DOHH2 (cell line): ENCODE data around the gene CDKL4.
"Not testable (repeated sequence)": the region's sequence is repeated elsewhere in the genome, so short reads cannot be mapped to it uniquely, and the experiment has no call there.

ENCODE experiments used
- H3F3A ChIP-seq: fragments of 200-600 bp; sonication (generic), shearing (Covaris generic); 2 replicates; pipeline ENCODE4 v1.6.0; 2016; ENCODE audit warnings: antibody characterized with exemption, mild to moderate bottlenecking; ENCODE audit not compliant: control insufficient read depth, insufficient read depth
- H3K27ac ChIP-seq: fragments of 200-600 bp; sonication (generic); 2 replicates; pipeline ENCODE4 v1.5.1; 2014; ENCODE audit warnings: low read depth, mild to moderate bottlenecking, low read length, moderate library complexity
- H3K27me3 ChIP-seq: fragments of 200-600 bp; sonication (generic); 2 replicates; pipeline ENCODE4 v1.6.1; 2014; ENCODE audit warnings: mild to moderate bottlenecking, low read length, mixed read lengths; ENCODE audit not compliant: control insufficient read depth
- H3K36me3 ChIP-seq: fragments of 200-600 bp; sonication (generic); 2 replicates; pipeline ENCODE4 v1.6.1; 2014; ENCODE audit warnings: mild to moderate bottlenecking, low read length, moderate library complexity, mixed read lengths; ENCODE audit not compliant: control insufficient read depth
- H3K4me1 ChIP-seq: fragments of 200-600 bp; sonication (generic); 2 replicates; pipeline ENCODE4 v1.6.1; 2014; ENCODE audit warnings: mild to moderate bottlenecking, low read length, mixed read lengths; ENCODE audit not compliant: control insufficient read depth
- H3K4me2 ChIP-seq: fragments of 200-600 bp; sonication (generic); 2 replicates; pipeline ENCODE4 v1.6.0; 2014; ENCODE audit warnings: mild to moderate bottlenecking, low read length, moderate library complexity
- H3K4me3 ChIP-seq: fragments of 200-600 bp; sonication (generic); 2 replicates; pipeline ENCODE4 v1.5.1; 2014; ENCODE audit warnings: mild to moderate bottlenecking, low read length, mixed read lengths
- H3K79me2 ChIP-seq: fragments of 200-600 bp; sonication (generic); 2 replicates; pipeline ENCODE4 v1.6.1; 2014; ENCODE audit warnings: mild to moderate bottlenecking, low read length, mixed read lengths; ENCODE audit not compliant: control insufficient read depth
- H3K9me2 ChIP-seq: fragments of 200-600 bp; sonication (generic); replicated peaks from 2 replicates; pipeline ENCODE4 v1.6.1; 2014; ENCODE audit warnings: mild to moderate bottlenecking, low read length, mixed read lengths; ENCODE audit not compliant: control insufficient read depth
- H3K9me3 ChIP-seq: fragments of 200-600 bp; sonication (generic); 2 replicates; pipeline ENCODE4 v1.6.1; 2014; ENCODE audit warnings: antibody characterized with exemption, low read length, mixed read lengths; ENCODE audit not compliant: control insufficient read depth, insufficient read depth
- H4K20me1 ChIP-seq: fragments of 200-600 bp; sonication (generic); 2 replicates; pipeline ENCODE4 v1.6.0; 2014; ENCODE audit warnings: low read depth, mild to moderate bottlenecking, antibody characterized with exemption, low read length, moderate library complexity; ENCODE audit not compliant: control insufficient read depth, insufficient read depth
- EZH2phosphoT487 ChIP-seq: fragments of 200-600 bp; sonication (generic); IDR thresholded peaks from 2 replicates; pipeline ENCODE4 v1.6.1; 2017; ENCODE audit warnings: borderline replicate concordance, mild to moderate bottlenecking, antibody characterized with exemption, low read length, moderate library complexity, mixed read lengths
- TF ChIP-seq, protein P1 (sequence below): fragments of 200-600 bp; sonication (generic); IDR thresholded peaks from one replicate; pipeline ENCODE4 v1.5.1; 2014; ENCODE audit warnings: antibody characterized with exemption, mild to moderate bottlenecking, low read depth, low read length; ENCODE audit not compliant: poor library complexity, severe bottlenecking

CDKL4 gene

DNA sequence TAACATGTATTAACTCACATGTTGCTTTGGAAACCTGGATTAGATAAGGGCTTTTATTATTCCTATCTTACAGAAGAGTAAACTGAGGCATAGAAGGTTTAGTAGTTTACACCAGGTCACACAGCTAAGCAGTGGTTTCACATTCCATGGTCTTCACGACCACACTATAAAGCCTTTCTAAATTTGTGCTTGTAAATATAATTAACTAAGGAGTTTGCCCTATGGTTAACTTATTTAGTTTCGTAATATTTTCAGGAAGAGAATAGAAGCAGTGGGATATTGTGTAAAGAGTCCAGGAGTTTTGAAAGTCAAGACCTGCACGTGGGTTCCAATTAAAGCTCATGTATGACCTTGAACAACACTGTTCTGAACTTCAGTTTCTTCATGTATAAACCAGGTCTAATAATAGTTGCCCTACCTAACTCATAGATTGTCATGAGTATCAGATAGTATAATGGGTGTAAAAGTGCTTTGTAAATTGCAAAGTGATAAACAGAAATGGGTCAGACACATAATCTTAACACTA lies 103.4 kb downstream of the CDKL4 start:
- Histone ChIP-seq H3F3A (peaks cover 33% of the 10 kb centered on the region), H3K27ac (peak overlapping the region; percentile 92), H3K9me2 (no peaks in the 10 kb centered on the region), H3K36me3 (no peaks in the 10 kb centered on the region), H3K4me3 (peak overlapping the region; percentile 54), H3K79me2 (no peaks in the 10 kb centered on the region), H3K4me2 (peak overlapping the region; percentile 70), H3K9me3 (no peaks in the 10 kb centered on the region), H3K4me1 (peaks cover 80% of the 10 kb centered on the region), H4K20me1 (no peaks in the 10 kb centered on the region), H3K27me3 (no peaks in the 10 kb centered on the region)
- no peak for TF ChIP-seq EZH2phosphoT487
- TF ChIP-seq, protein P1, sequence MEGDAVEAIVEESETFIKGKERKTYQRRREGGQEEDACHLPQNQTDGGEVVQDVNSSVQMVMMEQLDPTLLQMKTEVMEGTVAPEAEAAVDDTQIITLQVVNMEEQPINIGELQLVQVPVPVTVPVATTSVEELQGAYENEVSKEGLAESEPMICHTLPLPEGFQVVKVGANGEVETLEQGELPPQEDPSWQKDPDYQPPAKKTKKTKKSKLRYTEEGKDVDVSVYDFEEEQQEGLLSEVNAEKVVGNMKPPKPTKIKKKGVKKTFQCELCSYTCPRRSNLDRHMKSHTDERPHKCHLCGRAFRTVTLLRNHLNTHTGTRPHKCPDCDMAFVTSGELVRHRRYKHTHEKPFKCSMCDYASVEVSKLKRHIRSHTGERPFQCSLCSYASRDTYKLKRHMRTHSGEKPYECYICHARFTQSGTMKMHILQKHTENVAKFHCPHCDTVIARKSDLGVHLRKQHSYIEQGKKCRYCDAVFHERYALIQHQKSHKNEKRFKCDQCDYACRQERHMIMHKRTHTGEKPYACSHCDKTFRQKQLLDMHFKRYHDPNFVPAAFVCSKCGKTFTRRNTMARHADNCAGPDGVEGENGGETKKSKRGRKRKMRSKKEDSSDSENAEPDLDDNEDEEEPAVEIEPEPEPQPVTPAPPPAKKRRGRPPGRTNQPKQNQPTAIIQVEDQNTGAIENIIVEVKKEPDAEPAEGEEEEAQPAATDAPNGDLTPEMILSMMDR: no peak

DNA sequence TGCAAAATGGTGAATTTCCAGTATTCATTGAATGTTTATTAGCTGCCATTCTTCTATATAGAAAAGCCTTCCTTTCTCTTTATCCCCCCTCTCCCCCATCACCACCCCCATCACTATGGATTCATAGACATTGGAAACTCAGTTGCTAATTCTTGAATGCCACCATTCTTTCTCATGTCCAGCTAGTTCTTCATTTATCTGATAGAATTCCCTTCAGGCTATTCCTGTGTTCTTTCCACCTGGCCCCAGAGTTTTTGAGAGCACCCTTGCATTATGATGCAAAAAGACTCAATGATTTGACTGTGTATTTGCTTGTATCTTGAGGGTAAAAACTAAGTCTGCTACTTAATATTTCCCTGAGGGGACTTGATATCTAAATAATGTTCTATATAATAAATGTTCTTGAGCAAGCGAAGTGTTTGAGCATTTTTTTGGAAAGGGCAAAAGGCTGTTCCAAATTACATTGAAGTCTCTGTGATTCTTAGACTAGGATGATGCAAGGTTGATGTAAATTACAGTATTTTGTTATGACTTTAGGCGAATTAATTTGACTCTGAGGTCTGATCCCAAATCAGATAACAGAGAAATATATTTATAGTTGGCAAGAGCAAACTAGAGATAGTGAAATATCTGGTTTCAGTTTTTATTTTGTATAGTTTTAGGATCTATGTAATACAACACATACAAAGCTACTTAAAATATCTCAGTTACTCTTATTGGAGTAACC lies 104.1 kb downstream of the CDKL4 start:
- Histone ChIP-seq H3F3A (peaks cover 33% of the 10 kb centered on the region), H3K79me2 (no peaks in the 10 kb centered on the region), H3K36me3 (no peaks in the 10 kb centered on the region), H3K4me1 (peaks cover 81% of the 10 kb centered on the region), H3K27ac (peak overlapping the region; percentile 92), H4K20me1 (no peaks in the 10 kb centered on the region), H3K4me3 (peak overlapping the region; percentile 54), H3K9me2 (no peaks in the 10 kb centered on the region), H3K9me3 (no peaks in the 10 kb centered on the region), H3K27me3 (no peaks in the 10 kb centered on the region), H3K4me2 (peak overlapping the region; percentile 70)
- TF ChIP-seq EZH2phosphoT487: no peak
- TF ChIP-seq, protein P1: no peak

DNA sequence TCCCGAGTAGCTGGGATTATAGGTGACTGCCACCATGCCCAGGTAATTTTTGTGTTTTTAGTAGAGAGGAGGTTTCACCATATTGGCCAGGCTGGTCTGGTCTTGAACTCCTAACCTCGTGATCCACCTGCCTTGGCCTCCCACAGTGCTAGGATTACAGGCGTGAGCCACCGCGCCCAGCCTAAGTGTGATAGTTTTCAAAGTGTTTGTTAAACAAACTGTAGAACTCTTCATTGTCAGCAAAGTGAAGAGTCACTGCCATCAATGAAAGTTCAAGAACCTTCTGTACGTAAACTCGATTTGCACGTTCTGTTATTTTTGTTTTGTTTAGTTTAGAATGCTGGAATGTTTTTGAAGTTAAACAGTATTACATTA lies 104.9 kb downstream of the CDKL4 start:
- H3K4me1 ChIP-seq: peaks cover 79% of the 10 kb centered on the region
- no peaks in the 10 kb centered on the region for H3K9me2 ChIP-seq
- no peaks in the 10 kb centered on the region for H3K79me2 ChIP-seq
- H4K20me1 ChIP-seq: no peaks in the 10 kb centered on the region
- peak overlapping the region; percentile 70; the same call in 1 of the 2 replicates for H3K4me2 ChIP-seq
- H3K9me3 ChIP-seq: no peaks in the 10 kb centered on the region
- H3K4me3 ChIP-seq: no peak overlapping the region
- TF ChIP-seq, protein P1: no peak
- TF ChIP-seq EZH2phosphoT487: no peak
- H3K27me3 ChIP-seq: no peaks in the 10 kb centered on the region
- H3K36me3 ChIP-seq: no peaks in the 10 kb centered on the region
- H3K27ac ChIP-seq: peak overlapping the region; percentile 92; the same call in 1 of the 2 replicates
- peaks cover 33% of the 10 kb centered on the region for H3F3A ChIP-seq

- not testable (repeated sequence) for H3K36me3 ChIP-seq, H3K9me2 ChIP-seq, H3K4me2 ChIP-seq, H3K79me2 ChIP-seq, H4K20me1 ChIP-seq, H3K27me3 ChIP-seq, H3K4me3 ChIP-seq, H3K9me3 ChIP-seq, H3K27ac ChIP-seq
- Histone ChIP-seq H3F3A (peaks cover 28% of the 10 kb centered on the region), H3K4me1 (peaks cover 77% of the 10 kb centered on the region)
Measured at GRCh38 chr2:39138187-39138836, 105.5 kb downstream of the CDKL4 start.
